ENCODE measurements around the gene ACOT6. TPM values are rescaled to one million over a fixed set of nuclear protein-coding genes. Genes with fewer than 3 reads are reported as not detected.
"Not testable (repeated sequence)": the region's sequence is repeated elsewhere in the genome, so short reads cannot be mapped to it uniquely, and the experiment has no call there.

Gene ACOT6
- total RNA-seq: not detected
- long read RNA-seq: 0 reads

- DNase-seq: peak; percentile 63 to 74
- intact Hi-C loops (cut with DNase I, micrococcal nuclease): no loop called here
- peak; percentile 90 for ATAC-seq
Measured at GRCh38 chr14:73612339-73613045, at the start of gene ACOT6. ACOT6 (plus strand) TSS chr14:73612517; CDS start chr14:73612572, 55 bp downstream.

GRCh38 chr14:73562696-73563095, 49.6 kb upstream of the ACOT6 start:
- intact Hi-C loops (cut with DNase I, micrococcal nuclease); DNase-seq; ATAC-seq: not testable (repeated sequence)

- DNase-seq; intact Hi-C loops (cut with DNase I, micrococcal nuclease); ATAC-seq: not testable (repeated sequence)
Measured at GRCh38 chr14:73566431-73566830, 45.9 kb upstream of the ACOT6 start.

- intact Hi-C loops (cut with DNase I, micrococcal nuclease); DNase-seq; ATAC-seq: not testable (repeated sequence)
Measured at GRCh38 chr14:73566935-73567334, 45.4 kb upstream of the ACOT6 start.

- ATAC-seq: no peak
- intact Hi-C loops (cut with DNase I, micrococcal nuclease): no loop called here
- no peak for DNase-seq
Measured at GRCh38 chr14:73567358-73567757, 45.0 kb upstream of the ACOT6 start.

- ATAC-seq: no peak
- DNase-seq: peak in 1 of 2 donors; percentile 20
- intact Hi-C loops (cut with DNase I, micrococcal nuclease): no loop called here
Measured at GRCh38 chr14:73567951-73568885, 44.1 kb upstream of the ACOT6 start.

GRCh38 chr14:73568886-73569184, 43.5 kb upstream of the ACOT6 start:
- ATAC-seq: not testable (repeated sequence)

GRCh38 chr14:73569185-73569958, 42.9 kb upstream of the ACOT6 start, which contains the start of gene ACOT2:
ACOT2 (plus strand) TSS chr14:73569213; CDS start chr14:73569241, 28 bp downstream.
- ATAC-seq (peak; percentile 83), DNase-seq (peak; percentile 83 to 90)
- intact Hi-C loops (cut with DNase I, micrococcal nuclease): not testable (repeated sequence)

More at GRCh38 chr14:73568886-73569184, 43.5 kb upstream of the ACOT6 start:
- DNase-seq; intact Hi-C loops (cut with DNase I, micrococcal nuclease): not testable (repeated sequence)

GRCh38 chr14:73570913-73571312, 41.4 kb upstream of the ACOT6 start:
- intact Hi-C loops (cut with DNase I, micrococcal nuclease): not testable (repeated sequence)
- ATAC-seq (peak; percentile 66), DNase-seq (peak; percentile 53 to 78)

- intact Hi-C loops (cut with DNase I, micrococcal nuclease); DNase-seq; ATAC-seq: not testable (repeated sequence)
Measured at GRCh38 chr14:73573034-73573433, 39.3 kb upstream of the ACOT6 start.

- DNase-seq; ATAC-seq; intact Hi-C loops (cut with DNase I, micrococcal nuclease): not testable (repeated sequence)
Measured at GRCh38 chr14:73573740-73574139, 38.6 kb upstream of the ACOT6 start.

- DNase-seq; ATAC-seq; intact Hi-C loops (cut with DNase I, micrococcal nuclease): not testable (repeated sequence)
Measured at GRCh38 chr14:73574251-73574650, 38.1 kb upstream of the ACOT6 start.

GRCh38 chr14:73576391-73576790, 35.9 kb upstream of the ACOT6 start:
- intact Hi-C loops (cut with DNase I, micrococcal nuclease): no loop called here
- ATAC-seq (no peak), DNase-seq (no peak)

- intact Hi-C loops (cut with DNase I, micrococcal nuclease); DNase-seq; ATAC-seq: not testable (repeated sequence)
Measured at GRCh38 chr14:73577214-73577613, 35.1 kb upstream of the ACOT6 start.

GRCh38 chr14:73582102-73582979, 30.0 kb upstream of the ACOT6 start:
- ATAC-seq; DNase-seq; intact Hi-C loops (cut with DNase I, micrococcal nuclease): not testable (repeated sequence)

GRCh38 chr14:73588695-73589094, 23.6 kb upstream of the ACOT6 start:
- intact Hi-C loops (cut with DNase I, micrococcal nuclease): no loop called here
- ATAC-seq: no peak
- DNase-seq: no peak

GRCh38 chr14:73589116-73589515, 23.2 kb upstream of the ACOT6 start:
- no peak for DNase-seq
- ATAC-seq: no peak
- intact Hi-C loops (cut with DNase I, micrococcal nuclease): no loop called here

GRCh38 chr14:73590673-73591004, 21.7 kb upstream of the ACOT6 start:
- intact Hi-C loops (cut with DNase I, micrococcal nuclease); DNase-seq; ATAC-seq: not testable (repeated sequence)
